Epithelial cell of proximal tubule (primary cell): ENCODE results near the gene CRMP1. TPM values are rescaled to one million over a fixed set of nuclear protein-coding genes. Genes with fewer than 3 reads are reported as not detected.

Source experiments
- DNase-seq: peaks from one replicate; pipeline ENCODE4 v3.0.0-alpha.2; 2011; ENCODE audit warnings: low read depth
- H3K4me3 ChIP-seq: 2 replicates; pipeline ENCODE4 v1.5.1; 2011; ENCODE audit warnings: low read depth, mild to moderate bottlenecking, low read length
- CTCF ChIP-seq: conservative IDR thresholded peaks from 2 replicates; pipeline ENCODE4 v1.5.1; 2012; ENCODE audit warnings: low read depth, mild to moderate bottlenecking, low read length
- total RNA-seq: library from RNA; depleted of rRNA; stranded (reverse); fragments of >200 nt; gene quantifications from 2 replicates; pipeline ENCODE4 v1.2.3, GENCODE V29; 2015

Gene CRMP1
- total RNA-seq, 1 donor from 2014 or later: 1.8 TPM

- H3K4me3 ChIP-seq: no peak overlapping the region
- no peak for TF ChIP-seq CTCF
- no peak for DNase-seq
Observed at GRCh38 chr4:5913454-5913853, 20.6 kb upstream of the CRMP1 start.

- no peak overlapping the region for H3K4me3 ChIP-seq
- no peak for DNase-seq
- TF ChIP-seq CTCF: no peak
Observed at GRCh38 chr4:5912614-5913019, 19.7 kb upstream of the CRMP1 start.

GRCh38 chr4:5908876-5909427 is 16.1 kb upstream of the CRMP1 start:
- no peak for TF ChIP-seq CTCF
- no peak for DNase-seq
- no peak overlapping the region for H3K4me3 ChIP-seq

- no peak for DNase-seq
- no peak overlapping the region for H3K4me3 ChIP-seq
- TF ChIP-seq CTCF: no peak
Observed at GRCh38 chr4:5906191-5906590, 13.3 kb upstream of the CRMP1 start.

GRCh38 chr4:5905714-5906113 is 12.8 kb upstream of the CRMP1 start:
- DNase-seq: no peak
- no peak for TF ChIP-seq CTCF
- H3K4me3 ChIP-seq: no peak overlapping the region

- no peak overlapping the region for H3K4me3 ChIP-seq
- TF ChIP-seq CTCF: no peak
- no peak for DNase-seq
Observed at GRCh38 chr4:5900844-5901243, 8.0 kb upstream of the CRMP1 start.

GRCh38 chr4:5899881-5900280 is 7.0 kb upstream of the CRMP1 start:
- no peak overlapping the region for H3K4me3 ChIP-seq
- no peak for TF ChIP-seq CTCF
- no peak for DNase-seq
